HL-60 (cell line): ENCODE measurements around the gene PDE3A.

Source experiments
- DNase-seq, 2 experiments: peaks; one replicate each; pipeline ENCODE4 v3.0.0-alpha.2; 2010 to 2020; ENCODE audit warnings: low read depth in 1 of 2, low spot score in 1 of 2
- H3K27ac ChIP-seq: fragments of 250-450 bp; sonication (Bioruptor Pico); replicated peaks from 2 replicates; pipeline ENCODE4 v1.5.1; 2020; ENCODE audit warnings: mild to moderate bottlenecking, moderate library complexity
- H3K27me3 ChIP-seq: fragments of 250-450 bp; sonication (Bioruptor Pico); 2 replicates; pipeline ENCODE4 v1.5.1; 2021; ENCODE audit warnings: mild to moderate bottlenecking, moderate library complexity; ENCODE audit not compliant: insufficient read depth, poor library complexity, severe bottlenecking
- H3K4me3 ChIP-seq: replicated peaks from 2 replicates; pipeline ENCODE4 v1.5.1; 2011; ENCODE audit warnings: mild to moderate bottlenecking, control low read depth, low read length; ENCODE audit not compliant: insufficient read depth
- GABPA ChIP-seq: IDR thresholded peaks from 2 replicates; pipeline ENCODE4 v1.6.1; 2012; ENCODE audit warnings: low read depth
- POLR2AphosphoS5 ChIP-seq: IDR thresholded peaks from 2 replicates; pipeline ENCODE4 v1.6.1; 2012; ENCODE audit warnings: low read depth
- SPI1 ChIP-seq: IDR thresholded peaks from 2 replicates; pipeline ENCODE4 v1.6.1; 2012; ENCODE audit warnings: low read depth, mild to moderate bottlenecking, borderline replicate concordance
- TF ChIP-seq, protein P1 (sequence below): IDR thresholded peaks from 2 replicates; pipeline ENCODE4 v1.6.1; 2012; ENCODE audit warnings: low read depth; ENCODE audit not compliant: insufficient replicate concordance
- TF ChIP-seq, protein P2 (sequence below): IDR thresholded peaks from one replicate; pipeline ENCODE4 v1.5.1; 2011; ENCODE audit warnings: low read length, control low read depth, inconsistent platforms; ENCODE audit not compliant: insufficient read depth

The PDE3A gene

DNA sequence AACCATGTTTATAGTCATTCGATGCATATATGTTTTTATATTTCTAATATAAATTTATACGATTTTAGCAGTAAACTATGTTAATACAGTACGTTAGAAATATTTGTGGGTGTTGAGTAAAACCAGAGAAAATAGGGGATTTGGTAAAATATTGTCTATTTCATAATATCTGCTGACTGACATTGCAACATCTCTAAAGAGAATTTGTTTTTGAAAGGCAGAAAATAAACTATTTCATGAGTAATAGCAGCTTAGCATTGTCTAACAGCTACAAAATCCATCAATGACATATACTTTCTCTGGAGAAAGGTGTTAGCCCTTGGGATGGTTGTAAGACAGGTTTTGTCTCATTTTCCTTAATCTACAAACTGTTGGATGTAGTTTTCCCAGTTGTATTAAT is 144.9 kb downstream of the PDE3A start:
- no peak overlapping the region for H3K4me3 ChIP-seq
- TF ChIP-seq, protein P1, sequence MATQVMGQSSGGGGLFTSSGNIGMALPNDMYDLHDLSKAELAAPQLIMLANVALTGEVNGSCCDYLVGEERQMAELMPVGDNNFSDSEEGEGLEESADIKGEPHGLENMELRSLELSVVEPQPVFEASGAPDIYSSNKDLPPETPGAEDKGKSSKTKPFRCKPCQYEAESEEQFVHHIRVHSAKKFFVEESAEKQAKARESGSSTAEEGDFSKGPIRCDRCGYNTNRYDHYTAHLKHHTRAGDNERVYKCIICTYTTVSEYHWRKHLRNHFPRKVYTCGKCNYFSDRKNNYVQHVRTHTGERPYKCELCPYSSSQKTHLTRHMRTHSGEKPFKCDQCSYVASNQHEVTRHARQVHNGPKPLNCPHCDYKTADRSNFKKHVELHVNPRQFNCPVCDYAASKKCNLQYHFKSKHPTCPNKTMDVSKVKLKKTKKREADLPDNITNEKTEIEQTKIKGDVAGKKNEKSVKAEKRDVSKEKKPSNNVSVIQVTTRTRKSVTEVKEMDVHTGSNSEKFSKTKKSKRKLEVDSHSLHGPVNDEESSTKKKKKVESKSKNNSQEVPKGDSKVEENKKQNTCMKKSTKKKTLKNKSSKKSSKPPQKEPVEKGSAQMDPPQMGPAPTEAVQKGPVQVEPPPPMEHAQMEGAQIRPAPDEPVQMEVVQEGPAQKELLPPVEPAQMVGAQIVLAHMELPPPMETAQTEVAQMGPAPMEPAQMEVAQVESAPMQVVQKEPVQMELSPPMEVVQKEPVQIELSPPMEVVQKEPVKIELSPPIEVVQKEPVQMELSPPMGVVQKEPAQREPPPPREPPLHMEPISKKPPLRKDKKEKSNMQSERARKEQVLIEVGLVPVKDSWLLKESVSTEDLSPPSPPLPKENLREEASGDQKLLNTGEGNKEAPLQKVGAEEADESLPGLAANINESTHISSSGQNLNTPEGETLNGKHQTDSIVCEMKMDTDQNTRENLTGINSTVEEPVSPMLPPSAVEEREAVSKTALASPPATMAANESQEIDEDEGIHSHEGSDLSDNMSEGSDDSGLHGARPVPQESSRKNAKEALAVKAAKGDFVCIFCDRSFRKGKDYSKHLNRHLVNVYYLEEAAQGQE: no peak
- no peak for TF ChIP-seq POLR2AphosphoS5
- TF ChIP-seq GABPA: no peak
- TF ChIP-seq, protein P2, sequence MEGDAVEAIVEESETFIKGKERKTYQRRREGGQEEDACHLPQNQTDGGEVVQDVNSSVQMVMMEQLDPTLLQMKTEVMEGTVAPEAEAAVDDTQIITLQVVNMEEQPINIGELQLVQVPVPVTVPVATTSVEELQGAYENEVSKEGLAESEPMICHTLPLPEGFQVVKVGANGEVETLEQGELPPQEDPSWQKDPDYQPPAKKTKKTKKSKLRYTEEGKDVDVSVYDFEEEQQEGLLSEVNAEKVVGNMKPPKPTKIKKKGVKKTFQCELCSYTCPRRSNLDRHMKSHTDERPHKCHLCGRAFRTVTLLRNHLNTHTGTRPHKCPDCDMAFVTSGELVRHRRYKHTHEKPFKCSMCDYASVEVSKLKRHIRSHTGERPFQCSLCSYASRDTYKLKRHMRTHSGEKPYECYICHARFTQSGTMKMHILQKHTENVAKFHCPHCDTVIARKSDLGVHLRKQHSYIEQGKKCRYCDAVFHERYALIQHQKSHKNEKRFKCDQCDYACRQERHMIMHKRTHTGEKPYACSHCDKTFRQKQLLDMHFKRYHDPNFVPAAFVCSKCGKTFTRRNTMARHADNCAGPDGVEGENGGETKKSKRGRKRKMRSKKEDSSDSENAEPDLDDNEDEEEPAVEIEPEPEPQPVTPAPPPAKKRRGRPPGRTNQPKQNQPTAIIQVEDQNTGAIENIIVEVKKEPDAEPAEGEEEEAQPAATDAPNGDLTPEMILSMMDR: no peak
- no peak for TF ChIP-seq SPI1
- no peak for DNase-seq

DNA sequence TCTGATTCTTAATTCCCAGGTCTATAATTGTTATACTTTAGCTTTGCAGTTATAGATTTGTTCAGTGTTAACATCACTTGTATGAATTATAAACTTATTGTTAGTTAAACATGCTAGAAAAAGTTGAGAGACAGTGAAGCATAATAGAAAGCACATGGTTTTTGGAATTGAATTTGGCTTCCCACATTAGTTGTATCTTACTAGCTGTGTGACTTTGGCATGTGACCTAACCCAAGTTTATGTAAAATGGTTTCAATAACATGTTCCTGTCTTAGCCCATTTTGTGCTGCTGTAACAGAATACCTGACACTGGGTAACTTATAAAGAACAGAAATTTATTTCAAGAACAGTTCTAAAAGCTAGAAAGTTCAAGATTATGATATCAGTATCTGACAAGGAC is 146.3 kb downstream of the PDE3A start:
- Histone ChIP-seq H3K27ac (no peak overlapping the region), H3K4me3 (no peak overlapping the region), H3K27me3 (no peaks in the 10 kb centered on the region)
- DNase-seq: no peak
- TF ChIP-seq SPI1: no peak
- TF ChIP-seq GABPA: no peak
- TF ChIP-seq, protein P1: no peak
- TF ChIP-seq POLR2AphosphoS5: no peak
- TF ChIP-seq, protein P2: no peak

More for the DNA sequence above, 144.9 kb downstream of the PDE3A start:
- H3K27me3 ChIP-seq: no peaks in the 10 kb centered on the region
- H3K27ac ChIP-seq: no peak overlapping the region

DNA sequence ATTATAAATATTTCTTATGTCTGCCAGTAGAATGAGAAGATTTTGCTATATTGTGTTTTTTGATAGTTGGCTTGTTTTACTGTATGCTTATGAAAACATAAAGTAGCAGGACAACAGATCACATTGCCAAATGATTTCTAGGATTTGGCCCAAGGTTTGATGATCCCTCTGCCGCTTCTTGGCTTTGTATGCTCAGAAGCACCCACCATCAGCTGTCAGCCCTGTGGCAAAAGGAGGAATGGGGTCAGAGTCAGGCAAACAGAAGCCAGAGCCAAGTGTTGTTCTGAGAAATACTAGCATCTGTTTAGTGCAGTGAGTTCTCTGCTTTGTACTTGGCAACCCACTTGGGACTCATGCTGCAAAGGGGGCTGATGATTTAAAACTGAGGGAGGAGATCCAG is 152.2 kb downstream of the PDE3A start:
- no peaks in the 10 kb centered on the region for H3K27me3 ChIP-seq
- H3K4me3 ChIP-seq: no peak overlapping the region
- TF ChIP-seq POLR2AphosphoS5 (no peak), GABPA (no peak), SPI1 (no peak)
- TF ChIP-seq, protein P2: no peak
- TF ChIP-seq, protein P1: no peak
- DNase-seq: no peak
- H3K27ac ChIP-seq: no peak overlapping the region
